ENCODE results near the gene DISC1. TPM values are rescaled to one million over a fixed set of nuclear protein-coding genes. Genes with fewer than 3 reads are reported as not detected.
"Not testable (repeated sequence)": the region's sequence is repeated elsewhere in the genome, so short reads cannot be mapped to it uniquely, and the experiment has no call there.

Gene DISC1
- 1 to 10 TPM; 5.3 to 7.2 (median 6.8) TPM for polyA plus RNA-seq (ENCODE audit: insufficient read length in 4 of 4)

DNA sequence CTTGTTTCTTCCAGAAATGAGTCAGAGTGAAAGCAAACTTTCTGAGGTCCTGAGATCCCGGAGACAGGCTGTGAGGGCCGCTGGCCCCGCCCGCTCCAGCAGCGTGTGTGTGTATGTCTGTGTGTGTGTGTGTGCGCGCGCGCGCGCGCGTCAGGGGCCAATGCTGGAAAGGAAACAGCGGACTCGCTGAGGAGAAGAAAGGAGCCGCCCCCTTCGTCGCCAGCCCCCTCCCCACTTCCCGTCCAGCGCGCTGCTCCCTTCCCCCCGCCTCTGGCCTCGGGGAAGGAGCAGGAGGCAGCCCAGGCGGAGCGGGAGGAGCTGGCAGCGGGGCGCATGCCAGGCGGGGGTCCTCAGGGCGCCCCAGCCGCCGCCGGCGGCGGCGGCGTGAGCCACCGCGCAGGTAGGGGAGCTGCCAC, at the start of gene DISC1:
TSS of gene DISC1 (plus strand) at position 256 of the 416 bp plus-strand sequence. CDS start at position 334, 78 bp downstream.
- peak; percentile 78 to 86 (median 82) for DNase-seq (ENCODE audit: low read depth in 4 of 4, low spot score in 3 of 4)

DNA sequence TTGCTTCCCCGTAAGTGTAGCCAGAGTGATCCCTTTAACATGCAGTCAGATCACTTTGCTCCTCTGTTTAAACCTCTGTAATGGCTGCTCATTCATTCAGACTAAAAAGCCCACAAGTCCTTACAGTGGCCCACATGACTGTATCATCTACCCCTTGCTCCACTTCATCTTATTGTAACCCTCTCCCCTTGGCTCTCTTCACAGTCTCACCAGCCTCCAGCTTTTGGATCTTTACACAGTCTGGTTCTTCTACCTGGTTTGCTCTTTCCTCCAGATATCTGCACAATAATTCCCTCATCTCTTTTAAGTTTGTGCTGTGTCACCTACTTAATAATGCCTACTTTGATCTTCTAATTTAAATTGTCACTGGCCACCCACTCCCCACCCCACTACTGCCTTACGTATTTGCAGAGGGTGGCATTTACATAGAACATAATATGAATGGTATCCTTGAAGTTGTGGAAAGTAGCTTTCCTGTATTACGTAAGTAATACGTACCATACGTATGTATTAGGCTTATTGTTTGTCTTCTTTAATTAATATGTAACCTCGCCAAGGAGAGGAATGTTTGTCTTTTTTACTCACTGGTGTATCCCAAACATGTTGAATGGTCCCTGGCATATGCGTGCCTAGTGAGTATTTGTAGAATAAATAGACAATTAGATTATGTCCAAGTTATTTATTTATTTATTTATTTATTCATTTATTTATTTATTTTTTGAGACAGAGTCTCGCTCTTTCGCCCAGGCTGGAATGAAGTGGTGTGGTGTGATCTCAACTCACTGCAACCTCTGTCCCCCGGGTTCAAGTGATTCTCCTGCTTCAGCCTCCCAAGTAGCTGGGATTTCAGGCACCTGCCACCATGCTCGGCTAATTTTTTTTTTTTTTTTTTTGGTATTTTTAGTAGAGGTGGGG, 49.5 kb upstream of the DISC1 start:
- no peak for DNase-seq (ENCODE audit: low read depth in 4 of 4, low spot score in 3 of 4)

DNA sequence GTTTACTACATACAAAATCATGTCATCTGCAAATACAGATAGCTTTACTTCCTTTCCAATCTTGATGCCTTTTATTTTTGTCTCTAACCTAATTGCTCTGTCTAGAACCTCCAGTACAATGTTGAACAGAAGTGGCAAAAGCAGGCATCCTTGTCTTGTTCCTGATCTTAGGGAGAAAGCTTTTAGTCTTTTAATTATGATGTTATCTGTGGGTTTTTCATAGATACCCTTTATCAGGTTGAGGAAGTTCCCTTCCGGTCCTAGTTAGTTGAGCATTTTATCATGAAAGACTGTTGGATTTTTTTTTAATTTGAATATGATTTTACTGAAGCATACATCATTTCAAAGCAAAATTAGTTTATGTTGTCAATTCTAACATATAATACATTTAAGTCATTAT, 45.7 kb upstream of the DISC1 start:
- no peak for DNase-seq (ENCODE audit: low read depth in 4 of 4, low spot score in 3 of 4)

GRCh38 chr1:231581859-231582258, 44.7 kb upstream of the DISC1 start:
- DNase-seq (ENCODE audit: low read depth in 4 of 4, low spot score in 3 of 4) = no peak

GRCh38 chr1:231583376-231583775, 43.2 kb upstream of the DISC1 start:
- DNase-seq (ENCODE audit: low read depth in 4 of 4, low spot score in 3 of 4) = no peak

DNA sequence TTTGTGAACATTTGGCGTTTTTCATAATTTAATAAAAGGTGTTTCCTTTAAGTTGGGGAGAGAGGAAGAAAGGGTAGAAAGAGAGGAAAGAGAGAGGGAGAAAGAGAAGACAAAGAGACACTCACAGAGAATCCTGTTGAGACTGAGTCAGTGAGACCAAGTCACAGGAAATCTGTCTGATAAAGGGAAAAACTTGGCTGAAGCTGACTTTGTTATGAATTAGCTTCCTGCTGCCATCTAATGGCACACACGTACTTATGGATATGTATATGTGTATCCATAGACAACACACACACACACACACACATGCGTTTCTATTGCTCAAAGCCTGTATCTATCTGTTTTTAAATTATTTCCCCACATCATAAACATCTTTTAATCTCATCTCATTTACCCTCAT, 42.5 kb upstream of the DISC1 start:
- no peak for DNase-seq (ENCODE audit: low read depth in 4 of 4, low spot score in 3 of 4)

DNA sequence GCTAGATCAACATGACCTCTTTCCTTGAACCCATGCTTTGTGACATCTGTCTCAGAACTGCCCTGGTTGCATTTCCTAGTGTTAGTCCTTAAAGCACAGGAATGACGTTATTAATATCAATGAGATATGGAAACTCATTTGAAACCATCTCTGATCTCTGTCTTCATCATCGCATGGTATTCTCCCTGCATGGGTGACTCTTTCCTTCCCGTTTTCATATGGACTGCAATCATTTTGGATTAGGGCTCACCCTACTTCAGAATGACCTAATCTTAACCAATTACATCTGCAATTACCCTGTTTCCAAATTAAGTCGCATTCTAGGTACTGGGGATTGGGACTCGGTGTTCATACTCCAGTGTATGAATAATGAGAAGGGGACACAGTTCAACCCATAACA, 41.7 kb upstream of the DISC1 start:
- no peak for DNase-seq (ENCODE audit: low read depth in 4 of 4, low spot score in 3 of 4)

- no peak for DNase-seq (ENCODE audit: low read depth in 4 of 4, low spot score in 3 of 4)
Observed at GRCh38 chr1:231590453-231591198, 36.0 kb upstream of the DISC1 start.

DNA sequence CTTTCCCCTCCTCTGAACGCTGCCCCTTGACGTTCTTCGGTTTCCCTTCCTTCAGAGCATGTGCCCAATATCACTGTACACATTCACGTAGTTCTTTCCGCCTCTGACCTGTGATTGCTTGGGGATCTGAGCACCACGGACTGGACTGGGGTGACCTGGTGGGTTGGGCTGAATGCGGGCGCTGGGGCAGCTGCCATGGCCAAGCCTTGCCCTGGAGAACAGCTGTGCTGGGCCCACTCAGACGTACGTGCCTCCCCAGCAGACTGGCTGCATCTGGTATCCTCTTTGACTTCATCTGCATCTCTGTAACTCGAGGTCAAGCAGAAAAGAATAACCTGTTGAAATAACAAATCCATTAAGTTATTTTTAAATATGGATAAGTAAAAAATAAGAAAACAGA, 35.1 kb upstream of the DISC1 start:
- no peak for DNase-seq (ENCODE audit: low read depth in 4 of 4, low spot score in 3 of 4)

DNA sequence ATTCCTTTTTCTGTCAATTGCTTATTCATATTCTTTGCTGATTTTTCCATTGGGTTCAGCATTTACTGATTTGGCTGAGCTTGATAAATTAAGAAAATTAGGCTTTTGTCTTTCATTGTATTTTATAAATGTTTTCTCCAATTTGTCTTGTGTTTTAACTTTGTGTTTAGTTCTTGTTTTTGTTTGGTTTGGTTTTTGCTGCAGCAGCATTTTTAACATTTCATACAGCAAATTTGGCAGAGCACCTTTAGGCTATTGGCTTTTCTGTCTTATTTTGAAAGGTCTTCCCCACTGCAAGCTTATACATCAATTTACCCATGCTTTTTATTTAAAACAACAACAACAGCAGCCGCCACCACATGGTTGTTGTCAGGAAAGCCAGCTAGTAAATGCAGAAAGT, 33.8 kb upstream of the DISC1 start:
- DNase-seq (ENCODE audit: low read depth in 4 of 4, low spot score in 3 of 4) = no peak

GRCh38 chr1:231593264-231593663, 33.3 kb upstream of the DISC1 start:
- DNase-seq (ENCODE audit: low read depth in 4 of 4, low spot score in 3 of 4) = not testable (repeated sequence)

DNA sequence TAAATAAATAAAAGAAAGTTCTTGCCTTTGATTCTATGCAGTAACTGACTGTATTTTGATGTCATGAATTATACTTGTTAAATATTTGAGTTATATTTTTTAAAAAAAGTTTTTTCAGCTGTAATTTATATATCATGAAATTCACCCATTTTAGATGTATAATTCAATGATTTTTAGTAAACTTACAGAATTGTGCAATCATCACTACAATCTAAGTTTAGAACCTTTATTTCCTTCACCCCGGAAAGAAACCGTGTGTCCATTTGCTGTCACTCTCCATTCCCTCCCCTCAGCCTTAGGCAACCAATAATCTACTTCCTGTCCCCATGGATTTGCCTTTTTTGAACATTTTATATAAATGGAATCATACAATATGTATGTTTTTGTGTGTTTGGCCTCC, 32.5 kb upstream of the DISC1 start:
- no peak for DNase-seq (ENCODE audit: low read depth in 4 of 4, low spot score in 3 of 4)

GRCh38 chr1:231594749-231595148, 31.8 kb upstream of the DISC1 start:
- DNase-seq (ENCODE audit: low read depth in 4 of 4, low spot score in 3 of 4) = no peak

DNA sequence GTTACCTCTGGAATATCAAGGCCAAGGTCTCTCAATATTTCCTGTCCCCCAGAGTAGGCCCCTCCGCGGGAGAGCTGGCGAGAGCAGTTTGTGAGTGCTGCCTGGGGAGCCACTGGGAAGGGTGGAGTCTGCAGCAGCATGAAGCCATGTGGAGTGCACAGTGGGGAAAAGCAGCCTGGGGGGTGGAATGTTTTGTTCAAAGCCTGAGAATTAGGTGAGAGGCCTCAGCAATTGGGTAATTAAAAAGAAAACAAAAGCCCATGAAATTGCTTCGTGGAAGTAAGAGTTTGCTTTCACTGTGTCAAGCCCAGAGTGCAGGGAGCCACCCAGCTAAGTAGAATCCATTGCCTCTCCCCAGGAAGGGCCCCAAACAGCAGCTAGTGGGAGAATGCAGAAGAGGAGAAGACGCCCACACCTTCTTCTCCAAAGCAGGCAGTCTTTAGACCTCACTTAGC, 30.2 kb upstream of the DISC1 start:
- DNase-seq (ENCODE audit: low read depth in 4 of 4, low spot score in 3 of 4) = no peak

- DNase-seq (ENCODE audit: low read depth in 4 of 4, low spot score in 3 of 4) = no peak
Observed at GRCh38 chr1:231597971-231598370, 28.6 kb upstream of the DISC1 start.

DNA sequence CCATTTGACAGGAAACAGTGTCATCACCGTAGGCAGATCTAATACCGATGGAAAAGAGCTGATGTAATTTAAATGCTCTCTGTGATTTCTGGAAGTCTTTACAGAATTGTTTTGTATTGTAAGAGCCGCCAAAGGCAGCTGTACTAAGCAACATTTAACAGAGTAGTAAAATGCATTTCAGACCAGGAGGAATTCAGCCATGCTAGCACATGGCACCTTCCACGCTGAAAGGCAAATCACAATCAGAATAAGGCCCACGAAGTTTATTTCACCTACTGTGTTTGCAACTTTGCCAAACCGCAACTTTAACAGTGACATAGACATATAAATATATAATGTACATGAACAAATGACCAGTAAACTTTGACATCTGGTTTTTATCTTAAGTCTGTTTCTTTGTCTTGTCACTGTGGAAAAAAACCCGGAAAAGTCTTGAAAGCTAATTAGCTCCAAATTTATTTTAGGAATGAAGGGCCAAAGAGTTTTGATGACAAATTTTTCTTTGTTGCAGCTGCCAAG, 26.1 kb upstream of the DISC1 start:
- no peak for DNase-seq (ENCODE audit: low read depth in 4 of 4, low spot score in 3 of 4)

- no peak for DNase-seq (ENCODE audit: low read depth in 4 of 4, low spot score in 3 of 4)
Observed at GRCh38 chr1:231601824-231602672, 24.5 kb upstream of the DISC1 start.

- DNase-seq (ENCODE audit: low read depth in 4 of 4, low spot score in 3 of 4) = no peak
Observed at GRCh38 chr1:231602673-231602984, 24.0 kb upstream of the DISC1 start.

DNA sequence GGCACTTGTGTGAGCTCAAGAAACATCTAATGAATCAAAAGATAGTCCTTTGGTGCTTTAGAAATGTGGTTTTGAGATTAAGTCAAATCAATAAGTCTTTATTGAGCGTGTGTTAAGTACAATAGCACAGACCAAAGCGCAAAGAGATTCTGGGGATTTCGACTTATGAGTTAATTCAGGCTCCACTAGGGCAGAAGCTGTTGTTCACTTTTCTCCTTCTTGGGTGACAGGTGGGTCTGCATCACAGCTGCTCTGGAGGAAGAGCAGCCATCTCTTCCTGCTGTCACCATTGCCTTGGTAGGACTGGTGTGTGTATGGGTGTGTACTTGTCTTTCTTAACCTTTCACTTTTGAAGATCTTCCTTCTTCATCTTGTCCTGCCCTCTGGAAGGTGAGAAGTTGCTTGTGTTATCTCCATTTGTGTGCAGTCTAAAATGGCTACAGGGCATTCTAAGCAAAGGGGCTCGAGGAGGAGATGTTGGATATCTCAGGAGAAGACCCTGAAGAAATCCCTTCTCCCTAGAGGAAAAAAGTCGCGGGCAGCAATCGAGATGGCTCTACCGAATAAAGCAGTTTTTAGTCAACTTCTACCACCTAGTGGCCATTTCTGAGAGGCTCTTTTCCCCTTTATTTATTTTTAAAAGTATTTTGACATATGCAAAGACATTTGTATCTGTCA, 22.9 kb upstream of the DISC1 start:
- peak in 1 of 4 donors; percentile 50 for DNase-seq (ENCODE audit: low read depth in 4 of 4, low spot score in 3 of 4)

- no peak for DNase-seq (ENCODE audit: low read depth in 4 of 4, low spot score in 3 of 4)
Observed at GRCh38 chr1:231604276-231604621, 22.3 kb upstream of the DISC1 start.
